ENCODE measurements around the gene QSOX1.

Gene QSOX1

GRCh38 chr1:180252638-180253536 is 98.2 kb downstream of the QSOX1 start:
- TF ChIP-seq CTCF (IDR thresholded peaks at IDR 0.05; ENCODE audit: control insufficient read depth, insufficient read depth, low read depth, low read length, missing control alignments), result peak; percentile 89
- no peak for DNase-seq (ENCODE audit: low read depth)
- no peak overlapping the region for H3K4me3 ChIP-seq (ENCODE audit: control insufficient read depth, low read depth, low read length)

Measured in AG09309 (cell line).